Fibroblast of lung (primary cell): Measurements from ENCODE around the gene CDC37.

Experiments
- EZH2 ChIP-seq: IDR thresholded peaks from 2 replicates; pipeline ENCODE4 v1.5.1; 2012; ENCODE audit warnings: low read length, control low read depth, mild to moderate bottlenecking; ENCODE audit errors: missing control alignments
- TF ChIP-seq, protein P1 (sequence below), 2 donors: IDR thresholded peaks in 1 of 2; conservative IDR thresholded peaks in 1 of 2; 1 replicate in 1 of 2; 2 replicates in 1 of 2; pipeline ENCODE4 v1.5.1; 2011 to 2012; ENCODE audit warnings: low read length in 2 of 2, control low read depth in 1 of 2, inconsistent platforms in 1 of 2, low read depth in 1 of 2, mild to moderate bottlenecking in 1 of 2

DNA sequence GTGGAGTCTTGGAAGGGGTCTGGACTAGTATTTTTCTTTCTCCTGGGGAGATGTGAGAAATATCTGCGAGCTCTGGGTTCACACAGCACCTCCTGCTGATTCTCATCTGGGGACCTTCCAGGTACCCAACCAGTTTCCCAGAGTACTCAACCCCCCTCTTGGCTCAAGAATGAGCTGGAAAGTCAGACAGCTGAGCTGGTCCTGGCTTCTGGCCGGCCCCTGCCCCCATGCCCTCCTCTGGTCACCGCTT is 14.8 kb upstream of the CDC37 start:
- TF ChIP-seq, protein P1, sequence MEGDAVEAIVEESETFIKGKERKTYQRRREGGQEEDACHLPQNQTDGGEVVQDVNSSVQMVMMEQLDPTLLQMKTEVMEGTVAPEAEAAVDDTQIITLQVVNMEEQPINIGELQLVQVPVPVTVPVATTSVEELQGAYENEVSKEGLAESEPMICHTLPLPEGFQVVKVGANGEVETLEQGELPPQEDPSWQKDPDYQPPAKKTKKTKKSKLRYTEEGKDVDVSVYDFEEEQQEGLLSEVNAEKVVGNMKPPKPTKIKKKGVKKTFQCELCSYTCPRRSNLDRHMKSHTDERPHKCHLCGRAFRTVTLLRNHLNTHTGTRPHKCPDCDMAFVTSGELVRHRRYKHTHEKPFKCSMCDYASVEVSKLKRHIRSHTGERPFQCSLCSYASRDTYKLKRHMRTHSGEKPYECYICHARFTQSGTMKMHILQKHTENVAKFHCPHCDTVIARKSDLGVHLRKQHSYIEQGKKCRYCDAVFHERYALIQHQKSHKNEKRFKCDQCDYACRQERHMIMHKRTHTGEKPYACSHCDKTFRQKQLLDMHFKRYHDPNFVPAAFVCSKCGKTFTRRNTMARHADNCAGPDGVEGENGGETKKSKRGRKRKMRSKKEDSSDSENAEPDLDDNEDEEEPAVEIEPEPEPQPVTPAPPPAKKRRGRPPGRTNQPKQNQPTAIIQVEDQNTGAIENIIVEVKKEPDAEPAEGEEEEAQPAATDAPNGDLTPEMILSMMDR (conservative IDR thresholded peaks at IDR 0.05 in 1 of 2, IDR thresholded peaks at IDR 0.05 in 1 of 2; ENCODE audit: low read depth in 1 of 2, low read length in 2 of 2) = no peak
- no peak for TF ChIP-seq EZH2
